ENCODE data around the gene GFPT2.

- no peak for TF ChIP-seq CTCF (IDR thresholded peaks at IDR 0.05 in 4 of 5, conservative IDR thresholded peaks at IDR 0.05 in 1 of 5)
- no peak for TF ChIP-seq POLR2A (IDR thresholded peaks at IDR 0.05)
Observed at GRCh38 chr5:180284149-180284548, 69.0 kb downstream of the GFPT2 start.

Data from gastrocnemius medialis (tissue), 4 donors.